ENCODE measurements around the gene MBNL2. TPM values are rescaled to one million over a fixed set of nuclear protein-coding genes. Genes with fewer than 3 reads are reported as not detected.

Gene MBNL2
- total RNA-seq, 1 experiment from 2014 or later, result 74.3 TPM

DNA sequence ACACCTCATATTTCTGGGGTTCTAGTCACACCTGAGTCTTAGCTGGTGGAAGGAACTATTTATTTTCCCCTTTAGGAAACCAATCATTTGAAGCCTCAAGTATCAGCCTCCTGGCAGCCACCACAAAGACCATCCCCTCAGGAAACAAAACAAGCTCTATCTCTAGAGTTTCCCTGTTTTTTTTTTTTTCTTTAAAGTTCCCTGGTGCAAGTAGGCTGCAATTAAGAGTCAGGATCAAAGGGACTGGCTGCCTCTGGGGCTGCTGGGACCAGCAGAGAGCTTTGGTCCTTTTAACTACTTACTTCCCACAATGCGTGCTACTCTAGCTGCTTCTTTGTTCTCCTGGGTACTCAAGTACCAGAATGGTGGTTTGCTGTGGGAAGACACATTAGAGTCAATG, 11.4 kb downstream of the MBNL2 start:
- Mint-ChIP-seq H3K36me3 (ENCODE audit: insufficient read depth, unreplicated experiment) (peaks cover 19% of the 10 kb centered on the region), H3K27ac (ENCODE audit: low read depth, unreplicated experiment) (no peak overlapping the region), H3K4me3 (ENCODE audit: unreplicated experiment) (no peak overlapping the region), H3K9me3 (ENCODE audit: unreplicated experiment) (no peaks in the 10 kb centered on the region), H3K27me3 (ENCODE audit: insufficient read depth, unreplicated experiment) (no peaks in the 10 kb centered on the region), H3K4me1 (ENCODE audit: insufficient read depth, unreplicated experiment) (peaks cover 24% of the 10 kb centered on the region)
- TF ChIP-seq, protein P1, sequence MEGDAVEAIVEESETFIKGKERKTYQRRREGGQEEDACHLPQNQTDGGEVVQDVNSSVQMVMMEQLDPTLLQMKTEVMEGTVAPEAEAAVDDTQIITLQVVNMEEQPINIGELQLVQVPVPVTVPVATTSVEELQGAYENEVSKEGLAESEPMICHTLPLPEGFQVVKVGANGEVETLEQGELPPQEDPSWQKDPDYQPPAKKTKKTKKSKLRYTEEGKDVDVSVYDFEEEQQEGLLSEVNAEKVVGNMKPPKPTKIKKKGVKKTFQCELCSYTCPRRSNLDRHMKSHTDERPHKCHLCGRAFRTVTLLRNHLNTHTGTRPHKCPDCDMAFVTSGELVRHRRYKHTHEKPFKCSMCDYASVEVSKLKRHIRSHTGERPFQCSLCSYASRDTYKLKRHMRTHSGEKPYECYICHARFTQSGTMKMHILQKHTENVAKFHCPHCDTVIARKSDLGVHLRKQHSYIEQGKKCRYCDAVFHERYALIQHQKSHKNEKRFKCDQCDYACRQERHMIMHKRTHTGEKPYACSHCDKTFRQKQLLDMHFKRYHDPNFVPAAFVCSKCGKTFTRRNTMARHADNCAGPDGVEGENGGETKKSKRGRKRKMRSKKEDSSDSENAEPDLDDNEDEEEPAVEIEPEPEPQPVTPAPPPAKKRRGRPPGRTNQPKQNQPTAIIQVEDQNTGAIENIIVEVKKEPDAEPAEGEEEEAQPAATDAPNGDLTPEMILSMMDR (IDR thresholded peaks at IDR 0.05; ENCODE audit: unreplicated experiment), result no peak
- ChIA-PET CTCF (interaction anchor here (0.6 to 1.5 kb wide), 8 partner anchors 9 to 621 kb away, joined by 3 to 5 read pairs (median 4); no protein-coding TSS in a partner anchor), POLR2A (interaction anchor here (0.8 to 7.6 kb wide), 2 partner anchors 10 to 16 kb away, joined by 5 to 63 read pairs; partner anchors contain the start of gene MBNL2)
- DNase-seq (ENCODE audit: unreplicated experiment), result no peak
- no TSS peak for BruUV-seq (replicated peaks)
- intact Hi-C loops (cut with micrococcal nuclease), result no loop called here

DNA sequence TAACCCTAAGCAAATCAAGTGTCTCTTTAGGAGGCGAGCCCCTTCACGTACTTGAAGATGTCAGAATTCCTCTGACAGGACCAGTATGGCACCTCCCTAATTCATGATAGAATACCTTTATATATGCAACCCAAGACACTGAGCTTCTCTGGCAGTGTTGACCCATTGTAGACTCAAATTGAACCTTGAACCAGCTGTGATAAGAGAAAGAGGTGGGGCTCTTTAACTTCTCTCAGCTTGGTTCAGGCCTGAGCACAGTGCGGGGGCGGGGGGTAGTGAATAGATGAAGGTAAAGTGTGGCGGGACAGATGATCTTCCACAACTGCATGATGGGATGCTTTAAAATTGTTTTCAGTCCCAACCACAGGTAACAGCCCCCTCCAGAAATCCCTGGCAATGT, 12.1 kb downstream of the MBNL2 start:
- Mint-ChIP-seq H3K36me3 (ENCODE audit: insufficient read depth, unreplicated experiment) (peaks cover 19% of the 10 kb centered on the region), H3K9me3 (ENCODE audit: unreplicated experiment) (no peaks in the 10 kb centered on the region), H3K27me3 (ENCODE audit: insufficient read depth, unreplicated experiment) (no peaks in the 10 kb centered on the region), H3K27ac (ENCODE audit: low read depth, unreplicated experiment) (no peak overlapping the region), H3K4me1 (ENCODE audit: insufficient read depth, unreplicated experiment) (peaks cover 28% of the 10 kb centered on the region), H3K4me3 (ENCODE audit: unreplicated experiment) (no peak overlapping the region)
- TF ChIP-seq, protein P1 (IDR thresholded peaks at IDR 0.05; ENCODE audit: unreplicated experiment), result no peak
- ChIA-PET CTCF (interaction anchor here (0.6 to 1.5 kb wide), 4 partner anchors 10 to 106 kb away, joined by 3 to 5 read pairs (median 4); no protein-coding TSS in a partner anchor), POLR2A (interaction anchor here (0.8 to 7.6 kb wide), 2 partner anchors 11 to 16 kb away, joined by 5 to 63 read pairs; partner anchors contain the start of gene MBNL2)
- no TSS peak for BruUV-seq (replicated peaks)
- intact Hi-C loops (cut with micrococcal nuclease), result no loop called here
- no peak for DNase-seq (ENCODE audit: unreplicated experiment)

DNA sequence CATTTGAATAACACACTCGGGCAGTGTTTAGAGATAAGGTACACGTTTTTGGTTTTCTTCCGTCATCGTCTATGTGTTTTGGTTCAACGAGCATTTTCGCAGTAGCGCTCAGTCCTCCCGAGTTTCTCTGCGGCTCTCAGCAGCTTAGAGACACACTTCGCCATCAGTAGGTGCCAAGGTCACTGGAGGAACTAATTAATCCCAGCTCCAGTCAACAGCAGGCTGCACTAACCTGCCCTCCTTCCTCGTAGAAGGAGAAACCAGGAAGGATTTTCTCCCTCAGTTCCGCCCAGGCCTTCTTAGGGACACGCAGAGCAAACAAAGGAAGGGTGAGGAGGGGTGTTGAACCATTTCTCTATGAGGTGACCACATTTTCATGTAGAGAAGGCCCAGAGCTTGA, 12.6 kb downstream of the MBNL2 start:
- no peaks in the 10 kb centered on the region for H3K9me3 Mint-ChIP-seq (ENCODE audit: unreplicated experiment)
- no peaks in the 10 kb centered on the region for H3K27me3 Mint-ChIP-seq (ENCODE audit: insufficient read depth, unreplicated experiment)
- H3K4me3 Mint-ChIP-seq (ENCODE audit: unreplicated experiment), result no peak overlapping the region
- intact Hi-C loops (cut with micrococcal nuclease), result no loop called here
- H3K4me1 Mint-ChIP-seq (ENCODE audit: insufficient read depth, unreplicated experiment), result peaks cover 28% of the 10 kb centered on the region
- DNase-seq (ENCODE audit: unreplicated experiment), result no peak
- ChIA-PET CTCF (interaction anchor here (0.6 to 1.5 kb wide), 4 partner anchors 10 to 106 kb away, joined by 3 to 5 read pairs (median 3); no protein-coding TSS in a partner anchor), POLR2A (interaction anchor here (0.7 to 7.6 kb wide), 2 partner anchors 11 to 67 kb away, joined by 3 to 63 read pairs; partner anchors contain the start of gene MBNL2)
- no TSS peak for BruUV-seq (replicated peaks)
- no peak overlapping the region for H3K27ac Mint-ChIP-seq (ENCODE audit: low read depth, unreplicated experiment)
- TF ChIP-seq, protein P1 (IDR thresholded peaks at IDR 0.05; ENCODE audit: unreplicated experiment), result no peak
- H3K36me3 Mint-ChIP-seq (ENCODE audit: insufficient read depth, unreplicated experiment), result peaks cover 19% of the 10 kb centered on the region

DNA sequence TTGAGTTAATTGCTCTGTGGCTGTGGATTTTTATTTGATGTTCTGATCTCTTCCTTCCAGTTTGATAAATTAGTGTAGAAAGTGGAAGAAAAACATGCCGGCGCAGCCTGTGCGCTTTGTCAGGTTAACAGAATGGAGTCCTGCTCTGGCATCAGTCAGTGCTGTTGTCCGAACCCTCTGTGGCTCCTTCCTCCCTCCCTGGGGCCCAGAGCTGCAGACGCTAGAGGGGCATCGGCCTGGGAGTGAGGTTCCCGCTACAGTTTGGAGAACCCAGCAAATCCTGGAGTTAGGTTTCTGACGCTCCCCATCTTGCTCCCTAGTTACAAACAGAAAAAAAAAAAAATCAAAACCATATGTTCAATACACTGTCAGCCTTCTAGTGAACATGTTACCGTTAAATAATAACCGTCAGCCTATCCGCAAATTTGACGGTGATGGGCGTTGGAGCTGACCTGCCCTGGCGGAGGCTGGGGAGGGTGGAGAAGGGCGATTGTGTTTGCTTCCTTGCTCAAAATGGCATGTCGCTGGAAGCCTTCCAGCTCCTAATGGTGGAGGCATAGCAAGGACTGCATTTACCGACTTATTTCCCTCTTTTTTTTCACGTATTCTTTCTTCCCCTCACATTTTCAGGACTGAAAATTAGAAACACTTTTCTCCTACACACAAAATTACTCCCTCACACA, 13.6 kb downstream of the MBNL2 start:
- no TSS peak for BruUV-seq (replicated peaks)

More for the DNA sequence above, 13.6 kb downstream of the MBNL2 start:
- H3K9me3 Mint-ChIP-seq (ENCODE audit: unreplicated experiment), result no peaks in the 10 kb centered on the region
- H3K36me3 Mint-ChIP-seq (ENCODE audit: insufficient read depth, unreplicated experiment), result peaks cover 19% of the 10 kb centered on the region
- ChIA-PET CTCF (interaction anchor here (2.3 kb wide), 1 partner anchor 14 kb away, joined by 7 read pairs; no protein-coding TSS in a partner anchor), POLR2A (interaction anchor here (0.7 to 7.6 kb wide), 3 partner anchors 12 to 66 kb away, joined by 3 to 63 read pairs (median 3); partner anchors contain the start of gene MBNL2)
- H3K4me1 Mint-ChIP-seq (ENCODE audit: insufficient read depth, unreplicated experiment), result peaks cover 22% of the 10 kb centered on the region
- TF ChIP-seq, protein P1 (IDR thresholded peaks at IDR 0.05; ENCODE audit: unreplicated experiment), result no peak
- H3K27me3 Mint-ChIP-seq (ENCODE audit: insufficient read depth, unreplicated experiment), result no peaks in the 10 kb centered on the region
- H3K4me3 Mint-ChIP-seq (ENCODE audit: unreplicated experiment), result no peak overlapping the region
- no peak for DNase-seq (ENCODE audit: unreplicated experiment)
- intact Hi-C loops (cut with micrococcal nuclease), result no loop called here
- H3K27ac Mint-ChIP-seq (ENCODE audit: low read depth, unreplicated experiment), result no peak overlapping the region

All from MCF 10A (cell line).